Liver (tissue), 9 donors: ENCODE measurements around the gene CDC42BPB. TPM values are rescaled to one million over a fixed set of nuclear protein-coding genes. Genes with fewer than 3 reads are reported as not detected.

Experiments used
- DNase-seq: peaks from one replicate; pipeline ENCODE4 v3.0.0-alpha.2; 2017; ENCODE audit warnings: low spot score
- H3K27ac ChIP-seq, 2 donors: one replicate each; pipeline ENCODE4 v1.7.0; 2013; ENCODE audit warnings: inconsistent platforms in 2 of 2, low read length in 2 of 2, control low read depth in 1 of 2, low read depth in 1 of 2, mild to moderate bottlenecking in 1 of 2
- H3K27me3 ChIP-seq, 4 donors: one replicate each; pipeline versions ENCODE4 v1.6.1 to v1.7.0; 2013; ENCODE audit warnings: low read length in 3 of 4, inconsistent platforms in 1 of 4, mild to moderate bottlenecking in 1 of 4, moderate library complexity in 1 of 4; ENCODE audit not compliant: control insufficient read depth in 4 of 4, insufficient read depth in 4 of 4
- H3K36me3 ChIP-seq, 4 donors: one replicate each; pipeline versions ENCODE4 v1.6.1 to v1.7.0; 2013; ENCODE audit warnings: low read length in 3 of 4, mild to moderate bottlenecking in 3 of 4, low read depth in 1 of 4, moderate library complexity in 1 of 4; ENCODE audit not compliant: control insufficient read depth in 4 of 4, insufficient read depth in 3 of 4
- H3K4me1 ChIP-seq, 4 donors: one replicate each; pipeline versions ENCODE4 v1.6.1 to v1.7.0; 2013; ENCODE audit warnings: low read length in 3 of 4, mild to moderate bottlenecking in 3 of 4, moderate library complexity in 1 of 4; ENCODE audit not compliant: control insufficient read depth in 4 of 4, insufficient read depth in 4 of 4
- H3K4me3 ChIP-seq, 3 donors: one replicate each; pipeline versions ENCODE4 v1.6.1 to v1.7.0; 2013; ENCODE audit warnings: low read length in 3 of 3, control low read depth in 1 of 3, low read depth in 1 of 3, mild to moderate bottlenecking in 1 of 3
- H3K9ac ChIP-seq, 2 donors: one replicate each; pipeline ENCODE4 v1.7.0; 2013; ENCODE audit warnings: low read length in 2 of 2, mild to moderate bottlenecking in 2 of 2, moderate library complexity in 2 of 2, control low read depth in 1 of 2, low read depth in 1 of 2
- H3K9me3 ChIP-seq, 4 donors: one replicate each; pipeline versions ENCODE4 v1.6.1 to v1.7.0; 2013; ENCODE audit warnings: low read length in 3 of 4; ENCODE audit not compliant: control insufficient read depth in 4 of 4
- ATF3 ChIP-seq: IDR thresholded peaks from 2 replicates; pipeline ENCODE4 v1.6.1; 2016; ENCODE audit warnings: antibody characterized with exemption
- EGR1 ChIP-seq, 2 donors: IDR thresholded peaks; 2 replicates each; pipeline ENCODE4 v1.6.1; 2016 to 2018; ENCODE audit warnings: antibody characterized with exemption in 2 of 2, low read depth in 2 of 2
- FOXA1 ChIP-seq: IDR thresholded peaks from 2 replicates; pipeline ENCODE4 v1.6.1; 2016; ENCODE audit warnings: antibody characterized with exemption
- FOXA2 ChIP-seq: IDR thresholded peaks from 2 replicates; pipeline ENCODE4 v1.6.1; 2016; ENCODE audit warnings: antibody characterized with exemption
- GABPA ChIP-seq, 2 donors: IDR thresholded peaks in 1 of 2; conservative IDR thresholded peaks in 1 of 2; 2 replicates each; pipeline ENCODE4 v1.6.1; 2016; ENCODE audit warnings: antibody characterized with exemption in 2 of 2, mild to moderate bottlenecking in 1 of 2, moderate library complexity in 1 of 2
- HNF4A ChIP-seq, 2 donors: conservative IDR thresholded peaks; 2 replicates each; pipeline ENCODE4 v1.6.1; 2016; ENCODE audit warnings: antibody characterized with exemption in 2 of 2, mild to moderate bottlenecking in 2 of 2
- HNF4G ChIP-seq: IDR thresholded peaks from 2 replicates; pipeline ENCODE4 v1.6.1; 2016; ENCODE audit warnings: antibody characterized with exemption
- MAX ChIP-seq: IDR thresholded peaks from 2 replicates; pipeline ENCODE4 v1.6.1; 2016; ENCODE audit warnings: antibody characterized with exemption
- NR2F2 ChIP-seq: IDR thresholded peaks from 2 replicates; pipeline ENCODE4 v1.6.1; 2016; ENCODE audit warnings: antibody characterized with exemption
- RAD21 ChIP-seq, 2 donors: IDR thresholded peaks; 2 replicates each; pipeline ENCODE4 v1.6.1; 2016; ENCODE audit warnings: antibody characterized with exemption in 2 of 2, mild to moderate bottlenecking in 2 of 2
- RXRA ChIP-seq, 2 donors: IDR thresholded peaks; 2 replicates each; pipeline ENCODE4 v1.6.1; 2017 to 2018; ENCODE audit warnings: antibody characterized with exemption in 2 of 2, mild to moderate bottlenecking in 1 of 2
- SP1 ChIP-seq: IDR thresholded peaks from 2 replicates; pipeline ENCODE4 v1.6.1; 2018; ENCODE audit warnings: antibody characterized with exemption, mild to moderate bottlenecking
- TAF1 ChIP-seq: conservative IDR thresholded peaks from 2 replicates; pipeline ENCODE4 v1.6.1; 2016; ENCODE audit warnings: antibody characterized with exemption, mild to moderate bottlenecking
- YY1 ChIP-seq: IDR thresholded peaks from 2 replicates; pipeline ENCODE4 v1.6.1; 2016; ENCODE audit warnings: antibody characterized with exemption, mild to moderate bottlenecking
- WGBS: extraction: QIAGEN DNeasy Blood & Tissue Kit; methylation state at CpG from one replicate; pipeline ENCODE4 v1.1.7; 2013; 5-methylcytosine and 5-hydroxymethylcytosine counted together
- polyA plus RNA-seq, 2 donors: library from polyadenylated mRNA; stranded (reverse) in 1 of 2; unstranded in 1 of 2; fragments of 200-250 nt in 1 of 2; fragments of >200 nt in 1 of 2; fragmentation: Nextera tagmentation in 1 of 2; extraction: Ambion mirVana in 1 of 2; gene quantifications; one replicate each; pipeline versions ENCODE4 v1.2.1 to v1.2.3, GENCODE V29; 2013 to 2015
- total RNA-seq, 2 donors: library from RNA; depleted of rRNA; stranded (reverse); fragments of >200 nt; gene quantifications; one replicate each; pipeline ENCODE4 v1.2.3, GENCODE V29; 2014
- TF ChIP-seq, protein P1 (sequence below): IDR thresholded peaks from 2 replicates; pipeline ENCODE4 v1.6.1; 2016; ENCODE audit warnings: antibody characterized with exemption, mild to moderate bottlenecking
- TF ChIP-seq, protein P2 (sequence below): IDR thresholded peaks from 2 replicates; pipeline ENCODE4 v1.6.1; 2016; ENCODE audit warnings: antibody characterized with exemption
- TF ChIP-seq, protein P3 (sequence below): fragments of 150-350 bp; IDR thresholded peaks from 2 replicates; pipeline ENCODE4 v1.5.1; 2017; ENCODE audit warnings: improper control_type of control experiment, low read depth, low read length; ENCODE audit not compliant: missing input control
- donor health status: healthy.
- donor health status: healthy.
- donor health status: healthy.
- donor health status: healthy.
- donor health status: healthy.

The CDC42BPB gene
- total and polyA plus RNA-seq, 4 donors: 4.1 to 78.7 (median 29.7) TPM

DNA sequence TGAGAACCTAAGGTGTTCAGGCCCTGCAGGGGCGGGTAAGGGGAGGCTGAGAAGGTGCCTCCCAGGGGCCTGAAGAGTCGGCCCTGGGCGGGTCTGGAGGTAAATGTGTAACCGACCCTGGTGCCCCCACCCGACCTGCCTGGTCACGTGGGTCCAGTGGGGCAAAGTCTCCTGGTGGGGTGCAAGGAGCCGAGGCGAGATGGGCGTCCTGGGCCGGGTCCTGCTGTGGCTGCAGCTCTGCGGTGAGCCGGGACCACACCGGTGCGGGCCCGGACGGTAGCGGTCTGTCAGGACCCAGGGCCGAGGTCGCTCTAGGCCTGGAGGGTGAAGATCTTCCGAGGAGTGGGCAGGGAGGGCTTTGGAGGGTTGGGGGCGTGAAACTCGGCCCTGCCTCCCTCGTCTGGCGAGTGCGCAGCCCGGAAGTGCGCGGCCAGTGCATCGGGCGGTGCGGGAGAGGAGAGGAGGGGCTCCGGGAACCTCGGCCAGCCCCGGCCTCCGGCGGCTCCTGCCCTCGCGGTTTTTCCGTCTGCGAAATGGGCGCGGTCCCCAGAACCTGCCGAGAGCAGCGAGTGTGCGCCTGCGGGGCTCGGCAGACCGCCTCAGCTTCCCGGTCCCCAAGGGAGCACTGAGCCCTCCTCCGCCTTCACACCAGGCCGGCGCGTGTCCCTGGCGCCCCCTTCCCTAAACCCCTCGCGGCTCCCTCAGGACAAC lies 134.7 kb downstream of the CDC42BPB start, which contains the start of gene AMN:
AMN (plus strand) TSS at position 174 of the 711 bp plus-strand sequence; CDS start at position 200, 26 bp downstream.
- peak; percentile 70 for DNase-seq
- H3K27me3 ChIP-seq: peaks cover 0 to 2% (median 0%) of the 10 kb centered on the region in 4 donors

More for the DNA sequence above, 134.7 kb downstream of the CDC42BPB start, which contains the start of gene AMN:
- Histone ChIP-seq H3K9me3 (no peaks in the 10 kb centered on the region), H3K36me3 (no peaks in the 10 kb centered on the region), H3K4me1 (peaks cover 9 to 23% (median 16%) of the 10 kb centered on the region in 4 donors), H3K27ac (no peak within 1 kb of the TSS), H3K9ac (peak within 1 kb of the TSS in 1 of 2 donors; percentile 6), H3K4me3 (peak within 1 kb of the TSS; percentile 46 to 77 (median 68))
- WGBS: 7% methylated on average over 56 of the region's 56 CpGs
- TF ChIP-seq FOXA1 (no peak), MAX (no peak), SP1 (peak; percentile 43), NR2F2 (no peak), EGR1 (IDR thresholded peaks at IDR 0.05; ENCODE audit: low read depth in 2 of 2) (no peak), HNF4A (conservative IDR thresholded peaks at IDR 0.05) (peak in 1 of 2 donors; percentile 82), FOXA2 (no peak), RAD21 (IDR thresholded peaks at IDR 0.05) (no peak), RXRA (IDR thresholded peaks at IDR 0.05) (peak in 1 of 2 donors; percentile 76), TAF1 (no peak), GABPA (IDR thresholded peaks at IDR 0.05 in 1 of 2, conservative IDR thresholded peaks at IDR 0.05 in 1 of 2) (no peak), YY1 (no peak), ATF3 (no peak), HNF4G (peak; percentile 33)
- TF ChIP-seq, protein P1, sequence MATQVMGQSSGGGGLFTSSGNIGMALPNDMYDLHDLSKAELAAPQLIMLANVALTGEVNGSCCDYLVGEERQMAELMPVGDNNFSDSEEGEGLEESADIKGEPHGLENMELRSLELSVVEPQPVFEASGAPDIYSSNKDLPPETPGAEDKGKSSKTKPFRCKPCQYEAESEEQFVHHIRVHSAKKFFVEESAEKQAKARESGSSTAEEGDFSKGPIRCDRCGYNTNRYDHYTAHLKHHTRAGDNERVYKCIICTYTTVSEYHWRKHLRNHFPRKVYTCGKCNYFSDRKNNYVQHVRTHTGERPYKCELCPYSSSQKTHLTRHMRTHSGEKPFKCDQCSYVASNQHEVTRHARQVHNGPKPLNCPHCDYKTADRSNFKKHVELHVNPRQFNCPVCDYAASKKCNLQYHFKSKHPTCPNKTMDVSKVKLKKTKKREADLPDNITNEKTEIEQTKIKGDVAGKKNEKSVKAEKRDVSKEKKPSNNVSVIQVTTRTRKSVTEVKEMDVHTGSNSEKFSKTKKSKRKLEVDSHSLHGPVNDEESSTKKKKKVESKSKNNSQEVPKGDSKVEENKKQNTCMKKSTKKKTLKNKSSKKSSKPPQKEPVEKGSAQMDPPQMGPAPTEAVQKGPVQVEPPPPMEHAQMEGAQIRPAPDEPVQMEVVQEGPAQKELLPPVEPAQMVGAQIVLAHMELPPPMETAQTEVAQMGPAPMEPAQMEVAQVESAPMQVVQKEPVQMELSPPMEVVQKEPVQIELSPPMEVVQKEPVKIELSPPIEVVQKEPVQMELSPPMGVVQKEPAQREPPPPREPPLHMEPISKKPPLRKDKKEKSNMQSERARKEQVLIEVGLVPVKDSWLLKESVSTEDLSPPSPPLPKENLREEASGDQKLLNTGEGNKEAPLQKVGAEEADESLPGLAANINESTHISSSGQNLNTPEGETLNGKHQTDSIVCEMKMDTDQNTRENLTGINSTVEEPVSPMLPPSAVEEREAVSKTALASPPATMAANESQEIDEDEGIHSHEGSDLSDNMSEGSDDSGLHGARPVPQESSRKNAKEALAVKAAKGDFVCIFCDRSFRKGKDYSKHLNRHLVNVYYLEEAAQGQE: no peak
- TF ChIP-seq, protein P2, sequence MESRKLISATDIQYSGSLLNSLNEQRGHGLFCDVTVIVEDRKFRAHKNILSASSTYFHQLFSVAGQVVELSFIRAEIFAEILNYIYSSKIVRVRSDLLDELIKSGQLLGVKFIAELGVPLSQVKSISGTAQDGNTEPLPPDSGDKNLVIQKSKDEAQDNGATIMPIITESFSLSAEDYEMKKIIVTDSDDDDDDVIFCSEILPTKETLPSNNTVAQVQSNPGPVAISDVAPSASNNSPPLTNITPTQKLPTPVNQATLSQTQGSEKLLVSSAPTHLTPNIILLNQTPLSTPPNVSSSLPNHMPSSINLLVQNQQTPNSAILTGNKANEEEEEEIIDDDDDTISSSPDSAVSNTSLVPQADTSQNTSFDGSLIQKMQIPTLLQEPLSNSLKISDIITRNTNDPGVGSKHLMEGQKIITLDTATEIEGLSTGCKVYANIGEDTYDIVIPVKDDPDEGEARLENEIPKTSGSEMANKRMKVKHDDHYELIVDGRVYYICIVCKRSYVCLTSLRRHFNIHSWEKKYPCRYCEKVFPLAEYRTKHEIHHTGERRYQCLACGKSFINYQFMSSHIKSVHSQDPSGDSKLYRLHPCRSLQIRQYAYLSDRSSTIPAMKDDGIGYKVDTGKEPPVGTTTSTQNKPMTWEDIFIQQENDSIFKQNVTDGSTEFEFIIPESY: no peak
- TF ChIP-seq, protein P3, sequence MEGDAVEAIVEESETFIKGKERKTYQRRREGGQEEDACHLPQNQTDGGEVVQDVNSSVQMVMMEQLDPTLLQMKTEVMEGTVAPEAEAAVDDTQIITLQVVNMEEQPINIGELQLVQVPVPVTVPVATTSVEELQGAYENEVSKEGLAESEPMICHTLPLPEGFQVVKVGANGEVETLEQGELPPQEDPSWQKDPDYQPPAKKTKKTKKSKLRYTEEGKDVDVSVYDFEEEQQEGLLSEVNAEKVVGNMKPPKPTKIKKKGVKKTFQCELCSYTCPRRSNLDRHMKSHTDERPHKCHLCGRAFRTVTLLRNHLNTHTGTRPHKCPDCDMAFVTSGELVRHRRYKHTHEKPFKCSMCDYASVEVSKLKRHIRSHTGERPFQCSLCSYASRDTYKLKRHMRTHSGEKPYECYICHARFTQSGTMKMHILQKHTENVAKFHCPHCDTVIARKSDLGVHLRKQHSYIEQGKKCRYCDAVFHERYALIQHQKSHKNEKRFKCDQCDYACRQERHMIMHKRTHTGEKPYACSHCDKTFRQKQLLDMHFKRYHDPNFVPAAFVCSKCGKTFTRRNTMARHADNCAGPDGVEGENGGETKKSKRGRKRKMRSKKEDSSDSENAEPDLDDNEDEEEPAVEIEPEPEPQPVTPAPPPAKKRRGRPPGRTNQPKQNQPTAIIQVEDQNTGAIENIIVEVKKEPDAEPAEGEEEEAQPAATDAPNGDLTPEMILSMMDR: no peak
